HS-5 (cell line): Measurements from ENCODE around the gene TUFM.
"Not testable (repeated sequence)": the region's sequence is repeated elsewhere in the genome, so short reads cannot be mapped to it uniquely, and the experiment has no call there.

Experiments
- DNase-seq: peaks from one replicate; pipeline ENCODE4 v3.0.0-alpha.2; 2012; ENCODE audit warnings: low read depth

Gene TUFM

DNA sequence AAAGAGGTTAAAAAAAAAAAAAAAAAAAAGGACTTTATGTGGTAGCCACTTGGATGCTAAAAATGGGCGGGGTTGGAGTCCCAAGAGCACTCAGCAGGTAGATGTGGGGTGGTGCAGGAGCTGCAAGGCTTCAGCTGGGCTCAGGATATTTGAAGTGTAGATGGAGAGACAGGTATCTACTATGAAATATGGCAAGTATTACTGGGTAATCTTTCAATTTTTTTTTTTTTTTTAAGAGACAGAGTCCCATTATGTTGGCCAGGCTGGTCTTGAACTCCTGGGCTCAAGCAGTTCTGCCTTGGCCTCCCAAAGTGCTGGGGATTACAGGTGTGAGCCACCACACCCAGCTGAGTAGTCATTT lies 7.6 kb downstream of the TUFM start:
- no peak for DNase-seq

DNA sequence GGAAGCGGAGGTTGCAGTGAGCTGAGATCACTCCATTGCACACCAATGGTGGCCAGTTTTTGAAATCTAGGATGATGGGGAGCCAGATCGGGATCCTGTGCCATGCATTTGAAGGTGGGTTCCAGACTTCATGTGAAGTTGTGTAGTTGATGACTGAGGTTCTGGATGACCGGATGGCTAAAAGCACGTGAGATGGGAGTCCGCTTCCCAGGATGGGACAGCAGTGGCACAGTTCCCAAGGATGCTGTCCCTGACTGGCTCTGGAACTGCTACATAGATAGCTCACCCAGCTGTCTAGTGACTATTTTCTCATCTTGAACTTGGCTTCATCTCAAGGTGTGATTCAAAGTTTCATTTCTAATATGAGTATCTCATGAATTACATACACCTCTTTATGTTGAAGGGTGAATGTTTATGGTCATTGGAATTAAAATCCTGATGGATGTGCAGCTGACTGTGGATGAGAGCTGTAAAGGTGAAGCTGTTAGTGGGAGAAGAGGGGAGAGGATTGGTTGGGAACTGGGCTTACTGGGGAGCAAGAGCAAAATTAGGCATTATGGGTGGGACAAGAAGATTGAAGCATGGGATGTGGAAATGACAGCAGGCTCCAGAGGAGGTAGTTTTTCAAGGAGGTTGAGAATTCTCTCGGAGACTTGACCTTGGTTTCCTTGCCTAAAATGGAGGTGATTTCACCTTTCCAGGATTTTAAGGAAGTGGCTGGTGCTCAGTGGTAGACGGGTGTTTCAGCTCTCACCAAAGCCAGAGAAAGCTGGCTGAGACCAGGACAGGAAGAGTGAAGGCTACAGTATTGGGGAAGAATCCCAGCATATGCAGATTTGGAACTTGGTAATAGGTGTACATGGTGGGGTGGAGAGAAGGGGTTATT lies 8.2 kb downstream of the TUFM start:
- DNase-seq, result no peak

DNA sequence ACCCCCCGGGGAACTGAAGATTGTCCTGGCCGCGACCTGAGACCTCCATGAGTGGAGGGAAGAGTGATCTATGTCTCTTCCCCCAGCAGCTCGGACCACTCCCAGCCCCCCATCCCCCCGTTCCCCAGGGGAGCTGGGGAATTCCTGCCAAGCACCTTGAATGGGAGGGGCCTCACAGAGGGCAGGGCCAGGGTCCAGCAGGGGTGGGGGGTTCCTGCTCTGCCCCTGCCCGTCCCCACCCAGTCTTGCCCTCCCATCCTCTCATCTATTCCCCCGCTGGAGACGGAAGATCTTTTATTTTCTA lies 9.4 kb downstream of the TUFM start:
- no peak for DNase-seq

DNA sequence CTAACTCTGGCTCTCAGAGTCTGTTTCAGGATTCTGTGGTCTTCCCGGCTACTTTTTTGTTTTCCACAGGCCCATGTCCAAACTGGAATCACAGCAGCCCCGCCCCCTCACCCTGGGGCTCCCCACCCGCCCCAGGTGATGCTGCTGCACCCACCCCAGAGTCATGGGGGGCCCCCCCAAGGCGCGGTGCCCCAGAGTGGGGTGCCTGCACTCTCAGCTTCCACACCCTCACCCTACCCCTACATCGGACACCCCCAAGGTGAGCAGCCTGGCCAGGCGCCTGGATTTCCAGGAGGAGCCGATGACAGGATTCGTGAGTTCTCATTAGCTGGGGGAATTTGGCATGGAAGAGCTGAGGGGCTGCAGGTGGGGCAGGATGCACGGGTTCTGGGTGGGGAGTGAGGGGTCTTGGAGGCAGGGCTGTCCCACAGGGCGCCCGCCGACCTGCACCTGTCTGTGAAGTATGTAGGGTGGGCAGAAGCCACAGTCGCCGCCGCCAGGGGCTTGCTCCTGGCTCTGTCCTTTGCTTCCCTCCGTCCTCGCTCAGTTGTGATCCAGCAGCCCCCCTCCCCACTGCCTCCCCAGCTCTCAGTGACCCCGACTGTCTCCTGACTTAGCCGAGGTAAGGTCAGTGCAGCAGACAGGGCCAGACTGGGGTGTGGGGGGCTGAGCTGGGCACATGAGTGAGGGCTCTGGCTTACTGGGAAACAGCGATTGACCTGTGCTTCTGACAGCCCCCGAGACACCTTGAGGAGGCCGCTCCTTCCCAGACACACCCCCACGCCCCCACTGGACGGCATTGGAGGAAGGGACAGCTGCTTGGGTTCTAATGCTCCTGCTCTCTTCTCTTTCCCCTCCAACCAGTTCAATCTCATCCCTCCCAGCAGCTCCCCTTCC lies 10.0 kb downstream of the TUFM start:
- no peak for DNase-seq

DNA sequence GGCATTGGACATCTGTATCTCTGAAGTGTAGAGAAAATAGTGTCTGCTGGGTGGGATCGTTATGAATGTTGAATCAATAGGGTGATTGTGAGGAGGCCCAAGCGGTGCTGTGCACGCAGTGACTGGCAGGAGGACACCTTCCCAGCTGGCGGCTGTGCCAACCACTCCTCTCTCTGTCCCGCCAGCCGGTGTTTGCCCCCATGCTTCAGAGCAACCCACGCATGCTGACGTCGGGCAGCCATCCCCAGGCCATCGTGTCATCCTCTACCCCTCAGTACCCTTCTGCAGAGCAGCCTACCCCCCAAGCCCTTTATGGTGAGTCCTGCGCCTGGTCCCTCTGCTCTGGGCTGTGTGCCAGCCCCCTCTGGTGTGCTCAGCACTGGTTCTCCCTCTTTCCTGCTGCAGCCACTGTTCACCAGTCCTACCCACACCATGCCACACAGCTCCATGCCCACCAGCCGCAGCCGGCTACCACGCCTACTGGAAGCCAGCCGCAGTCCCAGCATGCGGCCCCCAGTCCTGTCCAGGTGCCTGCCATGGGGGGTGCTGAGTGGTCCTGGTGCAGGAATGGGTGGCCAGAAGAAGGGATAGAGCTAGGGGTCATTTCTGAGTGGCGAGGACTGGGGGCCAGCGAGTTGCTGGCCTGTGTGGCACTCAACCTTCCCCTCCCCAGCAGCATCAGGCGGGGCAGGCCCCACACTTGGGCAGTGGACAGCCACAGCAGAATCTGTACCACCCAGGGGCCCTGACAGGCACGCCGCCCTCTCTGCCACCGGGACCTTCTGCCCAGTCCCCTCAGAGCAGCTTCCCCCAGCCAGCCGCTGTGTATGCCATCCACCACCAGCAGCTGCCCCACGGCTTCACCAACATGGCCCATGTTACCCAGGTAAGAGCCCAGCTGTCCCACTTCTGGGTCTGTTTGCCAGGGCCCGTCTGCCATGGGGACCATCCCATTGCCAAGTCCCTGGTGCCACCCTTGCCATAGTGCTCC lies 11.0 kb downstream of the TUFM start:
- no peak for DNase-seq

DNA sequence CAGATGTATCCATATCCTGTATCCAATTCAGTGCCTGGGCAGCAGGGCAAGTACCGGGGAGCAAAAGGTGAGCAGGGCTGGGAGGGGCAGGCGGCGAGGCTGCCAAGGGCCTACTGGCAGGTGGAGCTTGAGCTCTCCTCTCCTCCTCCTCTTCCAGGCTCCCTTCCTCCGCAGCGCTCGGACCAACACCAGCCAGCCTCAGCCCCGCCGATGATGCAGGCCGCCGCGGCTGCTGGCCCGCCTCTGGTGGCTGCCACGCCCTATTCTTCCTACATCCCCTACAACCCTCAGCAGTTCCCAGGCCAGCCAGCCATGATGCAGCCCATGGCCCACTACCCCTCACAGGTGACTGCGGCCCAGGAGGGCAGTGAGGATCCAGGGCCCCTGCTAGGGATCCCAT lies 11.8 kb downstream of the TUFM start:
- no peak for DNase-seq

DNA sequence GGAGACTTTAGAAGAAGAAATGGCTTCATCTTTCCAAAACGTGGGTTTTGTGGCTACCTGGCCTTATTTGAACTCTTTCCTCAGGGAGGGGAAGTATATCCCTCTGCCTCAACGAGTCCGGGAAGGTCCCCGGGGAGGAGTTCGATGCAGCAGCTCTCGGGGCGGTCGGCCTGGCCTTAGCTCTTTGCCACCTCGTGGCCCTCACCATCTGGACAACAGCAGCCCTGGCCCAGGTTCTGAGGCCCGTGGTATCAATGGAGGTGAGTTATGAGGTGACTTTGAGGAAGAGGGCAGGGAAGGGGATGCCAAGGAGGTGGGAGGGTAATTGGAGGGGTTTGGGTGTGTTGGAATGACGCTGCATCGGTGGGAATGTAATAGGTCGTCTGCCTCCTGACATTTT lies 15.6 kb downstream of the TUFM start:
- DNase-seq, result no peak

DNA sequence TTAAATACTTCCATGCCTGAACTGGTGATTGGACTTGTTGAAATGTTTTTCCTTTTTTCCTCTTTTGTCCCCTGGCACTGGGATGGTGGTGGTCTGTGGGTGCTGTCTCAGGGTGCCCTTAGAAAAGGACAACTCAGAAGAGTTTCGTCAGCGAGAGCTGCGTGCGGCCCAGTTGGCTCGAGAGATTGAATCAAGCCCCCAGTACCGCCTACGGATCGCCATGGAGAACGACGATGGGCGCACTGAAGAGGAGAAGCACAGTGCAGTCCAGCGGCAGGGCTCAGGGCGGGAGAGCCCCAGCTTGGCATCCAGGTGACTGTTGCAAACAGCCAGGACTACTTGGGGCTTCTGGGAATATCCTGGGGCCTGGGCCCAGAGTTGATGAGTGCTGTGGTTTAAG lies 16.4 kb downstream of the TUFM start:
- no peak for DNase-seq

DNA sequence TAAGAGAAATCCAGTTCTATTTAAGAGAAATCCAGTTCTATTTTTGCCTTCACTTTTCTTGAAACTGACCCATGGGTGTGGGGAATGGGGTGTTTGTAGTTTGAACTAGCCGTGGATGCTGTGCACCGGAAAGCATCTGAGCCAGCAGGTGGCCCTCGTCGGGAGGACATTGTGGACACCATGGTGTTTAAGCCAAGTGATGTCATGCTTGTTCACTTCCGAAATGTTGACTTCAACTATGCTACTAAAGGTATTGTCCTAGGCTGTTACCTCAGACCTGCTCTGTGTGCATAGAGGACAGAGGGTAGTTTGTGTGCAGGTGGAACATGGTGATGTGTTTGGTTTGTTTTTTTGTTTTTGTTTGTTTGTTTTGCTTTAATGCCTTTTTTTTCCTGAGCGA lies 20.0 kb downstream of the TUFM start:
- no peak for DNase-seq

DNA sequence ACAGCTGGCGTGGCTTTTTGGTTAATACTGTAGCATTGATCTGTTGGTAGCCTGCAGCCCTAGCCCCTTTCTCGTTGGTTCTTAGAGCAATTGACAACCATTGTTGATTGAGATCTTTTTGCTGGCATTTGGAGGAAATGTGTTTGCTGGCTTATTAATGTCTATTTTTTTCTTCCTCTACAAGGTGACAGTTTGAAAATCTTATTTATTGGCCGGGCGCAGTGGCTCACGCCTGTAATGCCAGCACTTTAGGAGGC lies 21.5 kb downstream of the TUFM start:
- no peak for DNase-seq

DNA sequence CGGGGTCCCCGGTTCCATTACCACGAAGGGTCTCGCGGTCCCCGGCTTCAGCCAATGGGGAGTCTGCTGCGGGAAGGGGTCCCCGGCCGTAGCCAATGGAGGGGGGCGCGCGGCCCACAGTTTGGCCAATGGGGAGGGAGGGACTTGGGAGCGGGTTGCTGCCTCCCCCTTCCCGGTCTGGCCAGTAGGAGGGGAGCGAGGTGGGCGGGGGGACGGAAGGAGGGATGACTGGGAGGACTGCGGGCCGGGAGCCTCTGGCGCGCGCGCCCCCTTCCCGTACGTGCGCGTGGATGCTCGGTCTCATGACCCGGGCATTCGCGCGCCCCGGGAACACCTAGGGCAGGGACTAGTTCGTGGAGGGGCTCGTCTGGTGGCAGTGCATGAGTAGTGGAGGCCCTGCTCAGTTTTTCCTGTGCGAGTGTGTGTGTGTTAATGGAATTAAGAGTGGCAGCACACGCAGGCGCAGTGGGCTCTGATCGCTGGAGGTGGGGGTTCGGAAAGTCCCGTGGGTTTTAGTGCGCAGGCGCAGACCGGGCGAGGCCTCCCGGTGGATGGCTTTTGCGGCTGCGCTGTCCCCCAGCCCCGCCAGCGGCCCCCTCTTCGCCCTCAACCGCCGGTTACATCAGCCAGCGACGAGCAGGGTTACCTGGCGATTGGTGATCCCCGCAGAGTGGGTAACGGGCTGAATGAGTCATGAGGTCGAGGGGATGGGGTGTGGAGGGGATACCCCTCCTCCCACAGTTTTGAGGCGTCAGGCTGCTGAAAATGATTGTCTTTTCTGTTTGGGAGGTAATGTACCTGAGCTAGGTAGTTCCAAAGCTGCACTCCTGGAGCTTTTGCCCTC lies 22.1 kb downstream of the TUFM start:
- peak; percentile 83 for DNase-seq

DNA sequence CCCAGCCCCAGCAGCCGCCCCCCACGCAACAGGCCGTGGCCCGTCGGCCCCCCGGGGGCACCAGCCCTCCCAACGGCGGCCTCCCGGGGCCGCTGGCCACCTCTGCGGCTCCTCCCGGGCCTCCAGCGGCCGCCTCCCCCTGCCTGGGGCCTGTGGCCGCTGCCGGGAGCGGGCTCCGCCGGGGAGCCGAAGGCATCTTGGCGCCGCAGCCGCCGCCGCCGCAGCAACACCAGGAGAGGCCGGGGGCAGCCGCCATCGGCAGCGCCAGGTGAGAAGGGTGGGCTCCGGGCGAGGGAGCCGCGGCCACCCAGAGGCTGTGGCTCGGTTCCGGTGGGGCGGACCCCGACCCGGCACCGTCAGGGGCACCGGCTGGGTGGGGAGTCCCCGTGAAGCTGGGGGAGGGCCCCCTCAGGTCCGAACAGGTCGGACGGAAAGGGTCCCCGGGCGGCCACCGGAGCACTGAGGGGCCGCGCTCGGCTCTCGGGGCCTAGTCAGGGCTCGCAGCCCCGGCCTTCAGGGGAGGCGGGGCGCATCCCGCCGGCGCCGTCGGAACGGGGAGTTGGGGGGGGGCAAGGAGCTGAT lies 22.8 kb downstream of the TUFM start:
- no peak for DNase-seq

DNA sequence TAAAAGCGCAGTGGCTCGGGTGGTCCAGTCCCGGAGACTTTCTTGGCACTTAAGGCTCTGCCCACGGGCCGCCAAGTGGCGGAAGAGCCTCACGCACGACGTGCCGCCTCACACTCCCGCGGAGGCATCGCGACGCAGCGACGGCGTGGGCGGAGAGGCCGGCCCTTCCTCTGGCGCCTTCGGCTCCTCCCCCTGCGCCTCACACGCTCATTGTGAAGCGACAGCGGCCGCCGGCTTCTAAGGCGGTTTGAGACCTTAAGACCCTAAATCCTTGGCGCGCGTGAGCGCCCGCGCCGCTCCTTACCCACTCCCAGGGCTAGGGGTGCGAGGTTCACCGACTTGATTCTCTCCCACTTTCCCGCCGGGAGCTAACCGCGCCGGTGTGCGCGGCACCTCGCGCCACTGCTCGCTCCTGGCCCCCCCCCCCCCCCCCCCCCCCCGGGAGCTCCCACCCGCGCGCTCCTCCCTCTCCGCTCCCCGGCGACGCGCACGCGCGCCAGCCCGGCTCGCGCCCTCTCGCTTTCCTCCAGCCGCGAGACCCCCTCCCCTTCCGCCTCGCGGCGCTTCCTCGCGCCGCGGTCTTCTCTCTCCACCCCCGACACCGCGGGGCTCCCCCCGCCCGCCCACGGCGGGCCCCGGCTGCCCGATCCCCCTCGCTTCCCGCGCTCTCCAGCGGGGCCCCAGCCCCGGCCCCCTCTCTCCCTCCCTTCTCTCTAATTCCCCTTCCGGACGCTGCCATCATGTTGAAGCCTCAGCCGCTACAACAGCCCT lies 23.4 kb downstream of the TUFM start, which contains the start of gene ATXN2L:
TSS of gene ATXN2L (plus strand) at position 480 of the 771 bp plus-strand sequence. CDS start at position 741, 261 bp downstream.
- peak; percentile 81 for DNase-seq

DNA sequence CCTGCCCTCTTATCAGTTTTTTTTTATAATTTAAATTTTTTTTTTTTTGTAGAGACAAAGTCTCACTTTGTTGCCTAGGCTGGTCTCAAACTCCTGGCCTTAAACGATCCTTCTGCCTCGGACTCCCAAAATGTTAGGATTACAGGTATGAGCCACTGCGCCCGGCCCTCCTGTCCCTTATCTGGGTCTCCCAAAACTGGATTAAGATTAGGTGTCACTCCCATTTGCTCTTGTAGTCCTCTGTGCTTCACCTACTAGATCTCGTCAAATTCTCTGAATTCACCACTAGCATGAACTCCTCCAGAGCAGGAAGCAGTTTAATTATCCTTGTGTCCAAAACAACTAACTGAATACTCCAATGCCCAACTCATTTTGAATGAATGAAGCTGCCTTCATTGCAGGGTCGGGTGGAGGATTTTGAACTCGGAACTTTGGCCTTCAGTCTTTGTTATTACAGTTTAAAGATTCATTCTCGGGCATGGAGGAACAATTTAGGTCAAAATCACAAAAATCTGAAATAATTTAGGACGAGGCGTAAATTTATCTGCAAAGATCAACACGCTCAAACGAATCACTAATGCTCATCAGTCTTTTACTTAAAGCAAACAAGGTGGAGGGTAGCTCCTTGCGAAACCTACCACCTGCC lies 24.2 kb downstream of the TUFM start:
- DNase-seq, result no peak

DNA sequence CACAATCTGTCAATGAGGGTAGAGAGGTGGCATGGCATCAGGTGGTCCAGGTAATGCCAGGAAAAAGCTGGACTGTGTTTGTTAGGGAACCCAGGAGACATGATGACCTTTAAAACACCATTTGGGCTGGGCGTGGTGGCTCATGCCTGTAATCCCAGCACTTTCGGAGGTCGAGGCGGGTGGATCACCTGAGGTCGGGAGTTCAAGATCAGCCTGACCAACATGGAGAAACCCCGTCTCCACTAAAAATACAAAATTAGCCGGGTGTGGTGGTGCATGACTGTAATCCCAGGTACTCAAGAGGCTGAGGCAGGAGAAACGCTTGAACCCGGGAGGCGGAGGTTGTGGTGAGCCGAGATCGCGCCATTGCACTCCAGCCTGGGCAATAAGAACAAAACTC lies 25.6 kb downstream of the TUFM start:
- DNase-seq, result not testable (repeated sequence)

DNA sequence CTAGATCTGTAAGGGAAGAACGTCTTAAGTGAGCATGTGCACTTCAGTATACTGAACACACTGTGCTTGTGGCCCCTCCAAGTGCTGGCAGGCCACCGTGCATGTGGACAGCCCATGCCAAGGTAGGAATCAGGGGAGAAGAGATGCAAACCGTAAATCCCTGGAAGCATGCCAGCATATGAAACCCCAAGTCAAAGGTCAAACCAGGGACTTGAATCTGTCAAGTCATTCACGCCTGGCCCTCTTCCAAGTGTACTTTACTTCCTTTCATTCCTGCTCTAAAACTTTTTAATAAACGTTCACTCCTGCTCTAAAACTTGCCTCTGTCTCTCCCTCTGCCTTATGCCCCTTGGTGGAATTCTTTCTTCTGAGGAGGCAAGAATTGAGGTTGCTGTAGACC lies 26.1 kb downstream of the TUFM start:
- DNase-seq, result no peak

DNA sequence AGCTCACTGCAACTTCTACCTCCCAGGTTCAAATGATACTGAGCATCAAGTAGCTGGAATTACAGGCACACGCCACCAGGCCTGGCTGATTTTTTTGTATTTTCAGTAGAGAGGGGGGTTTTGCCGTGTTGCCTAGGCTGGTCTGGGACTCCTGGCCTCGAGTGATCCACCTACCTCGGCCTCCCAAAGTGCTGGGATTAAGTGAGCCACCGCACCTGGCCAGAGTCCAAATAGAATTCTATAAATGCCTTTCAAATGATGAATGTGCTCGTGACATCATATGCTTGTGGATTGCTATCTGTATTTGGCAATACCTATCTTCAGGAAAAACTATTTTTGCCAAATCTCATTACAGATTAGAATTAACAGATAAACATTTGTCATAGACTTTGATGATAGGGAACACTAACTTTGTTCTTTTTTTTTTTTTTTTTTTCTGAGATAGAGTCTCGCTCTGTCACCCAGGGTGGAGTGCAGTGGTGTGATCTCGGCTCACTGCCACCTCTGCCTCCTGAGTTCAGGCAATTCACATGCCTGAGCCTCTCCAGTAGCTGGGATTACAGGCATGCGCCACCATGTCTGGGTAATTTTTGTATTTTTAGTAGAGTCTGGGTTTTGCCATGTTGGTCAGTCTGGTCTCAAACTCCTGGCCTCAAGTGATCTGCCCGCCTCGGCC lies 38.6 kb downstream of the TUFM start:
- DNase-seq, result not testable (repeated sequence)

DNA sequence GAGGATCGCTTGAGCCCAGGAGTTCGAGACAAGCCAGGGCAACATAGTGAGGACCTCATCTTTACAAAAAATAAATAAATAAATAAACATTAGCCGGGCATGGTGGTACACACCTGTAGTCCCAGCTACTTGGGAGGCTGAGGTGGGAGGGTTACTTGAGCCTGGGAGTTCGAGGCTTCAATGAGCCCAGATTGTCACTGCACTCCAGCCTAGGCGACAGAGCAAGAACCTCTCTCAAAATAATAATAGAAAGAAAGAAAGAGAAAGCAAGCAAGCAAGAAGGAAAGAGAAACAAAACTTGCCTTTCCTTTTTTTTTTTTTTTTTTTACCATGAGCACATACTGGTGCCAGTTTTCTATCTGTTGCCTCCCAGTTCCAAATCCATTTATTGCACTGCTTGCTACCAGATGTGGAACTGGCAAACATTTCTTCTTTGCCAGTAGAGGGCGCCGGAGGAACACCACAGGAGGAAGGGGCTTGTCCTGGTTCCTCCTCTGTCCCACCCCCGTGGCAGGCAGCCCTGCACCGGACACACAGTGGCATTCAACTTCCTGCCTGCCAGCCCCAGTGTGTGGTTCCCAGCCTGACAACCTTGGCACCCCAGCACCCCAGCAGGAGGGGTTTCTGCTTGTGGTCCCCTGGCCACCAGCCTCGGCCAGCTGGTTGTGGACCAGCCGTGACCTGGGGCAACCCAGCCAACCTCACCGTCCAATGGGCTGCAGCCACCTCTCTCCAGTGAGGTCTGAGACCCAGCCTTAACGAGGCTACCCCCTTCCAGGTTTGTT lies 43.7 kb downstream of the TUFM start:
- not testable (repeated sequence) for DNase-seq
